NCI-H1105 treated with DMSO at 0.1 percent for 48 hours (cell line): ENCODE data around the gene IL12A.

ENCODE experiments used
- DNase-seq: peaks from one replicate; lab custom pipeline; 2025; lab: John Stamatoyannopoulos, UW

IL12A gene

GRCh38 chr3:159988617-159989271 lies at the start of gene IL12A:
IL12A (plus strand) TSS chr3:159988835.
- no peak for DNase-seq

- no peak for DNase-seq
Observed at GRCh38 chr3:159941038-159942000, 47.3 kb upstream of the IL12A start.

GRCh38 chr3:159944781-159945180 lies 43.9 kb upstream of the IL12A start:
- DNase-seq = no peak

GRCh38 chr3:159945930-159946329 lies 42.7 kb upstream of the IL12A start:
- no peak for DNase-seq

GRCh38 chr3:159947220-159947619 lies 41.4 kb upstream of the IL12A start:
- DNase-seq = no peak

GRCh38 chr3:159948429-159949144 lies 40.0 kb upstream of the IL12A start:
- DNase-seq = no peak

- DNase-seq = no peak
Observed at GRCh38 chr3:159950156-159950898, 38.3 kb upstream of the IL12A start.

GRCh38 chr3:159951540-159951939 lies 37.1 kb upstream of the IL12A start:
- DNase-seq = no peak

GRCh38 chr3:159953325-159954085 lies 35.1 kb upstream of the IL12A start:
- no peak for DNase-seq

- DNase-seq = no peak
Observed at GRCh38 chr3:159960188-159961148, 28.2 kb upstream of the IL12A start.

- no peak for DNase-seq
Observed at GRCh38 chr3:159964166-159964973, 24.3 kb upstream of the IL12A start.

GRCh38 chr3:159971311-159971710 lies 17.3 kb upstream of the IL12A start:
- DNase-seq = no peak

GRCh38 chr3:159977295-159977694 lies 11.3 kb upstream of the IL12A start:
- DNase-seq = no peak

- DNase-seq = no peak
Observed at GRCh38 chr3:159978353-159978752, 10.3 kb upstream of the IL12A start.

- DNase-seq = no peak
Observed at GRCh38 chr3:159978918-159979703, 9.5 kb upstream of the IL12A start.

GRCh38 chr3:159982442-159982974 lies 6.1 kb upstream of the IL12A start:
- DNase-seq = no peak

GRCh38 chr3:159987291-159987711 lies 1.3 kb upstream of the IL12A start:
- DNase-seq = no peak
